RWPE1 (cell line): Measurements from ENCODE around the gene IL3.
A peak's percentile ranks its signal among the peaks of the same experiment; 100 is the strongest.

Source experiments
- CTCF ChIA-PET: fragments of 350-600 bp; sonication (Branson Sonifier 250); formaldehyde crosslinking; extraction: SDS; loops from one replicate; lab custom pipeline; 2021; lab: Yijun Ruan, JAX
- POLR2A ChIA-PET: fragments of 400-600 bp; formaldehyde crosslinking; extraction: SDS; loops from one replicate; lab custom pipeline; 2020; ENCODE audit warnings: antibody characterized with exemption; ENCODE audit not compliant: low non-redundant PET; lab: Yijun Ruan, JAX
- DNase-seq: peaks from one replicate; pipeline ENCODE4 v3.0.0; 2012; ENCODE audit warnings: low spot score
- H3K27ac ChIP-seq: fragments of 450-650 bp; 2 replicates; pipeline ENCODE4 v1.5.1; 2017
- TF ChIP-seq, protein P1 (sequence below): fragments of 450-650 bp; conservative IDR thresholded peaks from 2 replicates; pipeline ENCODE4 v1.5.1; 2017; ENCODE audit warnings: low read depth, mild to moderate bottlenecking

Gene IL3

DNA sequence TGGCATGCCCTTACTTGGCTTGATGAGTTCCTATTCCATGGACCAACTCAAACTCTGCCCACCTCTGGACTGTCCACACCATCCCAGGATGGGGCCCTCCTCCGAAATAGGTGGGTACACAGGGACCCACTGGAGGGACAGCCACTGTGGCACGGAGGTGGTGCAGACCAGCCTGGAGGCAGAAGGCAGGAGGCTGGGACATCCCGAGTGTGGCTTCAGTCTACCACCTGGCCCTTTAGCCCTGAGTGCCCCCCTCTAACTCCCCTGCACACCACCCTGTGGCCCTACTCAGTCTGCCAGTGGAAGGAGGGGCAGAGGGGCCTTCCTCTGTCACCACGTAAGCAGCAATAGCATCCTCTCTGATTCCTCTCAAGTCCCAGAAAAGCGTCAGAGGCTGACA, 3.7 kb downstream of the IL3 start:
- no peak for DNase-seq
- POLR2A ChIA-PET = no interaction called here
- TF ChIP-seq, protein P1, sequence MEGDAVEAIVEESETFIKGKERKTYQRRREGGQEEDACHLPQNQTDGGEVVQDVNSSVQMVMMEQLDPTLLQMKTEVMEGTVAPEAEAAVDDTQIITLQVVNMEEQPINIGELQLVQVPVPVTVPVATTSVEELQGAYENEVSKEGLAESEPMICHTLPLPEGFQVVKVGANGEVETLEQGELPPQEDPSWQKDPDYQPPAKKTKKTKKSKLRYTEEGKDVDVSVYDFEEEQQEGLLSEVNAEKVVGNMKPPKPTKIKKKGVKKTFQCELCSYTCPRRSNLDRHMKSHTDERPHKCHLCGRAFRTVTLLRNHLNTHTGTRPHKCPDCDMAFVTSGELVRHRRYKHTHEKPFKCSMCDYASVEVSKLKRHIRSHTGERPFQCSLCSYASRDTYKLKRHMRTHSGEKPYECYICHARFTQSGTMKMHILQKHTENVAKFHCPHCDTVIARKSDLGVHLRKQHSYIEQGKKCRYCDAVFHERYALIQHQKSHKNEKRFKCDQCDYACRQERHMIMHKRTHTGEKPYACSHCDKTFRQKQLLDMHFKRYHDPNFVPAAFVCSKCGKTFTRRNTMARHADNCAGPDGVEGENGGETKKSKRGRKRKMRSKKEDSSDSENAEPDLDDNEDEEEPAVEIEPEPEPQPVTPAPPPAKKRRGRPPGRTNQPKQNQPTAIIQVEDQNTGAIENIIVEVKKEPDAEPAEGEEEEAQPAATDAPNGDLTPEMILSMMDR = no peak
- CTCF ChIA-PET = interaction anchor here (0.6 to 2.0 kb wide), 13 partner anchors 10 to 475 kb away, joined by 3 to 14 read pairs (median 4); no protein-coding TSS in a partner anchor
- no peak overlapping the region for H3K27ac ChIP-seq

GRCh38 chr5:132064738-132065331, 4.4 kb downstream of the IL3 start:
- ChIA-PET POLR2A (interaction anchor here (0.6 kb wide), 1 partner anchor 431 kb away, joined by 3 read pairs; no protein-coding TSS in a partner anchor), CTCF (interaction anchor here (0.5 to 2.0 kb wide), 32 partner anchors 8 to 1236 kb away, joined by 3 to 14 read pairs (median 4); partner anchors contain the start of genes CSF2 and SLC22A5)
- peak; percentile 81 for DNase-seq
- peak overlapping the region; percentile 43 for H3K27ac ChIP-seq
- TF ChIP-seq, protein P1 = peak; percentile 94

GRCh38 chr5:132065351-132065937, 5.0 kb downstream of the IL3 start:
- ChIA-PET CTCF (interaction anchor here (0.5 to 2.0 kb wide), 33 partner anchors 8 to 1235 kb away, joined by 3 to 14 read pairs (median 4); partner anchors contain the start of genes CSF2 and SLC22A5), POLR2A (interaction anchor here (0.6 kb wide), 1 partner anchor 431 kb away, joined by 3 read pairs; no protein-coding TSS in a partner anchor)
- DNase-seq = peak; percentile 90
- peak overlapping the region; percentile 43 for H3K27ac ChIP-seq
- TF ChIP-seq, protein P1 = peak; percentile 18

GRCh38 chr5:132065951-132066701, 5.7 kb downstream of the IL3 start:
- ChIA-PET POLR2A (no interaction called here), CTCF (interaction anchor here (0.6 to 2.0 kb wide), 18 partner anchors 8 to 599 kb away, joined by 3 to 14 read pairs (median 4); partner anchors contain the start of genes CSF2 and SLC22A5)
- no peak for DNase-seq
- H3K27ac ChIP-seq = no peak overlapping the region
- TF ChIP-seq, protein P1 = no peak

GRCh38 chr5:132066871-132067270, 6.4 kb downstream of the IL3 start:
- CTCF ChIA-PET = interaction anchor here (0.6 to 1.0 kb wide), 3 partner anchors 18 to 171 kb away, joined by 3 read pairs; no protein-coding TSS in a partner anchor
- no peak for DNase-seq
- TF ChIP-seq, protein P1 = no peak
- H3K27ac ChIP-seq = no peak overlapping the region
- POLR2A ChIA-PET = no interaction called here

GRCh38 chr5:132067451-132067850, 7.0 kb downstream of the IL3 start:
- CTCF ChIA-PET = interaction anchor here (1.0 kb wide), 1 partner anchor 67 kb away, joined by 3 read pairs; no protein-coding TSS in a partner anchor
- no peak overlapping the region for H3K27ac ChIP-seq
- TF ChIP-seq, protein P1 = no peak
- POLR2A ChIA-PET = no interaction called here
- no peak for DNase-seq
